Large intestine (tissue), 3 donors: ENCODE results near the gene CCDC102A. TPM values are rescaled to one million over a fixed set of nuclear protein-coding genes. Genes with fewer than 3 reads are reported as not detected.

Source experiments
- DNase-seq, 2 donors: peaks; one replicate each; pipeline versions ENCODE4 v3.0.0 to v3.0.0-alpha.2; 2013
- H3K27ac ChIP-seq: one replicate; pipeline ENCODE4 v1.5.1; 2013; ENCODE audit warnings: low read length
- H3K27me3 ChIP-seq: 2 replicates; pipeline ENCODE4 v1.6.1; 2013; ENCODE audit warnings: low read length; ENCODE audit not compliant: control insufficient read depth, insufficient read depth
- H3K36me3 ChIP-seq: 2 replicates; pipeline ENCODE4 v1.6.1; 2013; ENCODE audit warnings: low read length; ENCODE audit not compliant: control insufficient read depth, insufficient read depth
- H3K4me1 ChIP-seq: one replicate; pipeline ENCODE4 v1.6.1; 2013; ENCODE audit warnings: low read length; ENCODE audit not compliant: control insufficient read depth, insufficient read depth
- H3K4me3 ChIP-seq: one replicate; pipeline ENCODE4 v1.5.1; 2013; ENCODE audit warnings: low read length
- H3K9me3 ChIP-seq: one replicate; pipeline ENCODE4 v1.6.1; 2013; ENCODE audit warnings: mild to moderate bottlenecking, low read depth, low read length, moderate library complexity; ENCODE audit not compliant: control insufficient read depth
- WGBS: methylation state at CpG from one replicate; pipeline ENCODE4 v1.1.5; 2013; ENCODE audit warnings: low lambda C conversion rate; ENCODE audit not compliant: insufficient coverage; 5-methylcytosine and 5-hydroxymethylcytosine counted together
- polyA plus RNA-seq: library from polyadenylated mRNA; unstranded; fragments of 120-200 nt; gene quantifications from one replicate; pipeline ENCODE4 v1.2.1, GENCODE V29; 2013

The CCDC102A gene
- polyA plus RNA-seq, 1 donor = 5.6 TPM

DNA sequence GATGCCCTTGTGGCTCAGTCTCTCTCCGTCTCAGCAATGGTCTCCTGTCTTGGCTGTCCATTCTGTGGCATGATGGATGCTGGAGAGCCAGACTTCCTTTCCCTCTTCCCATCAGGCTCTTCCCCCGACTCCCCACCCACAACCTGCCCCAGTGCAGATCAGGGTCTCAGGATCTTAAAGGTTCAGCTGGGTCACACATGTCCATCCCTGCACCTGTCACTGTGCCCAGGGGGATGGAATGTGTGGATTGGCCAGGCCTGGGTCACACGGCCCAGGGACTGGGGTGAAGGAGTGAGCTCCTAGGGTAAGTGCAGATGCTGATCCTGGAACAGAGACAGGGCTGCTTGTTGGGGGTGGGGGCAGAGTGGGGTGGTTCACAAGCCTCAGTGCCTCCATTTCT lies 29.1 kb upstream of the CCDC102A start:
- Histone ChIP-seq H3K27me3 (no peaks in the 10 kb centered on the region), H3K9me3 (peaks cover 3% of the 10 kb centered on the region), H3K4me1 (no peaks in the 10 kb centered on the region), H3K27ac (no peak overlapping the region), H3K36me3 (peaks cover 15% of the 10 kb centered on the region), H3K4me3 (no peak overlapping the region)
- no CpG with 5 or more reads among the region's 3 CpGs for WGBS
- no peak for DNase-seq

DNA sequence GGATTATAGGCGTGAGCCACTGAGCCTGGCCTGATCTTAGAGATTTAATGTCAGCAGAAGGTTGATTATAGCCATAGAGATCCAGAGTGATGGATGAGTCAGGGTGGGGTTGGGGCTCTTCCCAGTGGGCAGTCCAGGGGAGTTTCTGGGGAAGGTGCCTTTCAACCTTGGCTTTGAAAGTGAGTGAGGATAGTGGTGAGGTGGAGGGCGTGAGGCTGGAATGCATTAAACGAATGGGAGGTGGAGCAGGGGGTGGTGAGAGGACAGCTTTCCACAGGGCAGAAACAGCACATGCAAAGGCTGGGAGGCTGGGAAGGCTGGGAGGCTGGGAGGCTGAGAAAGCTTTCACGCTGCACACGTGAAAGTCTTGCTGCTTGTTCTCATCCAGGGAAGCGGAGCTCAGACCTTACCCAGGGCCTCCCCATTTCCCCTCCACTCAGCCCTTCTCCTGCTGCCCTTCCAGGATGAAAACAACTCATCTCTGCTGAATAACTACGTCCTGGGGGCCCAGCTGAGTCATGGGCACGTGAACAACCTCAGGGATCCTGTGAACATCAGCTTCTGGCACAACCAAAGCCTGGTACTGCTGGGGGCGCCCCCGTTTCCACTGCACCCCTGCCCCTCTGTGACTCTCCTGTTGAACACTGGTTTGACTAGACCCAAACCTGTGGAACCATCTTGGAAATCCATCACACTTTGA lies 28.4 kb upstream of the CCDC102A start:
- H3K27ac ChIP-seq = no peak overlapping the region
- H3K27me3 ChIP-seq = no peaks in the 10 kb centered on the region
- no peaks in the 10 kb centered on the region for H3K4me1 ChIP-seq
- DNase-seq = no peak
- no CpG with 5 or more reads among the region's 10 CpGs for WGBS
- peaks cover 3% of the 10 kb centered on the region for H3K9me3 ChIP-seq
- H3K4me3 ChIP-seq = no peak overlapping the region
- peaks cover 13% of the 10 kb centered on the region for H3K36me3 ChIP-seq

- Histone ChIP-seq H3K9me3 (peaks cover 3% of the 10 kb centered on the region), H3K27me3 (no peaks in the 10 kb centered on the region), H3K4me1 (no peaks in the 10 kb centered on the region), H3K36me3 (peaks cover 8% of the 10 kb centered on the region), H3K4me3 (no peak overlapping the region), H3K27ac (no peak overlapping the region)
- DNase-seq = no peak
- no CpG with 5 or more reads among the region's 12 CpGs for WGBS
These were observed 27.4 kb upstream of the CCDC102A start for GRCh38 chr16:57563761-57564160.

DNA sequence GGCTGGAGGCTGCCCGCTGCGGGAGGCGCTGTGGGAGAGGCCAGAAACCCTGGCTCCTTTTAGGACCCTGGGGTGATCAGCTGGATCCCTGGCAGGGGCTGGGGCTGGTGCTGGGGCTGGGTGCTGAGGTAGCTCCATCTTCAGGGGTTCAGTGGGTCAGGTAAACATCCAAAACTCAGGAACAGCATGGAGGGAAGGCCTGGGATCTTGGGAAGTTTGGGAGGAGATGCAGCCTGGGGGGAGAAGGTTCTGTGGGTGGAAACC lies 27.0 kb upstream of the CCDC102A start:
- Histone ChIP-seq H3K27me3 (no peaks in the 10 kb centered on the region), H3K4me1 (no peaks in the 10 kb centered on the region), H3K4me3 (no peak overlapping the region), H3K36me3 (peaks cover 8% of the 10 kb centered on the region), H3K9me3 (peaks cover 3% of the 10 kb centered on the region), H3K27ac (no peak overlapping the region)
- no peak for DNase-seq
- WGBS = no CpG with 5 or more reads among the region's 3 CpGs

- Histone ChIP-seq H3K27ac (no peak overlapping the region), H3K9me3 (peaks cover 3% of the 10 kb centered on the region)
- DNase-seq = no peak
These were observed 26.5 kb upstream of the CCDC102A start for GRCh38 chr16:57562669-57563486.

GRCh38 chr16:57562066-57562465 lies 25.7 kb upstream of the CCDC102A start:
- no peak for DNase-seq
- H3K9me3 ChIP-seq = peaks cover 3% of the 10 kb centered on the region
- H3K36me3 ChIP-seq = no peaks in the 10 kb centered on the region
- no peaks in the 10 kb centered on the region for H3K4me1 ChIP-seq
- whole genome bisulfite sequencing = no CpG with 5 or more reads among the region's 4 CpGs
- H3K27ac ChIP-seq = no peak overlapping the region
- H3K4me3 ChIP-seq = no peak overlapping the region
- no peaks in the 10 kb centered on the region for H3K27me3 ChIP-seq

More at GRCh38 chr16:57562669-57563486, 26.5 kb upstream of the CCDC102A start:
- Histone ChIP-seq H3K27me3 (no peaks in the 10 kb centered on the region), H3K36me3 (peaks cover 6% of the 10 kb centered on the region), H3K4me3 (no peak overlapping the region), H3K4me1 (no peaks in the 10 kb centered on the region)
- WGBS = no CpG with 5 or more reads among the region's 8 CpGs

GRCh38 chr16:57559072-57559790 lies 22.9 kb upstream of the CCDC102A start:
- Histone ChIP-seq H3K27me3 (no peaks in the 10 kb centered on the region), H3K4me3 (no peak overlapping the region), H3K9me3 (peaks cover 3% of the 10 kb centered on the region), H3K4me1 (no peaks in the 10 kb centered on the region), H3K27ac (no peak overlapping the region), H3K36me3 (no peaks in the 10 kb centered on the region)
- DNase-seq = no peak
- no CpG with 5 or more reads among the region's 4 CpGs for WGBS

GRCh38 chr16:57556941-57557541 lies 20.7 kb upstream of the CCDC102A start:
- H3K27me3 ChIP-seq = no peaks in the 10 kb centered on the region
- H3K4me3 ChIP-seq = no peak overlapping the region
- 33% methylated on average over 2 of the region's 8 CpGs for WGBS
- H3K9me3 ChIP-seq = peaks cover 3% of the 10 kb centered on the region
- H3K4me1 ChIP-seq = no peaks in the 10 kb centered on the region
- DNase-seq = no peak
- H3K36me3 ChIP-seq = no peaks in the 10 kb centered on the region
- no peak overlapping the region for H3K27ac ChIP-seq

GRCh38 chr16:57555831-57556230 lies 19.5 kb upstream of the CCDC102A start:
- no CpG with 5 or more reads among the region's 3 CpGs for WGBS
- H3K27ac ChIP-seq = no peak overlapping the region
- no peak overlapping the region for H3K4me3 ChIP-seq
- H3K36me3 ChIP-seq = no peaks in the 10 kb centered on the region
- no peaks in the 10 kb centered on the region for H3K9me3 ChIP-seq
- no peak for DNase-seq
- no peaks in the 10 kb centered on the region for H3K4me1 ChIP-seq
- no peaks in the 10 kb centered on the region for H3K27me3 ChIP-seq

- 86% methylated on average over 1 of the region's 3 CpGs for WGBS
- DNase-seq = no peak
These were observed 14.7 kb upstream of the CCDC102A start for GRCh38 chr16:57551057-57551456.

More at GRCh38 chr16:57551057-57551456, 14.7 kb upstream of the CCDC102A start:
- Histone ChIP-seq H3K36me3 (no peaks in the 10 kb centered on the region), H3K4me1 (no peaks in the 10 kb centered on the region), H3K27ac (no peak overlapping the region), H3K27me3 (no peaks in the 10 kb centered on the region), H3K9me3 (no peaks in the 10 kb centered on the region), H3K4me3 (no peak overlapping the region)
